Measurements from ENCODE around the gene DYNC1LI2. TPM values are rescaled to one million over a fixed set of nuclear protein-coding genes. Genes with fewer than 3 reads are reported as not detected.
A peak's percentile ranks its signal among the peaks of the same experiment; 100 is the strongest.

Gene DYNC1LI2
- total RNA-seq, 1 experiment from 2014 or later = 94.2 TPM

DNA sequence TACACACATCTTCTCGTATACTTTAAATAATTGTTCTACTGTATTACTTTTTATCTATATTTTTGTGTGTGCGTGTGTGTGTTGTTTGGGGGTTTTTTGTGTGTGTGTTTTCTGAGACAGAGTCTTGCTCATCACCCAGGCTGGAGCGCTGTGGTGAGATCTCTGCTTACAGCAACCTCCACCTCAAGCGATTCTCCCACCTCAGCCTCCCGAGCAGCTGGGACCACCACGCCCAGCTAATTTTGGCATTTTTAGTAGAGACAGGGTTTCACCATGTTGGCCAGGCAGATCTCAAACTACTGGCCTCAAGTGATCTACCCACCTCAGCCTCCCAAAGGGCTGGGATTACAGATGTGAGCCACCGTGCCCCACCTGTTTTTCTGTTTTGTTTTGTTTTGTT is 53.4 kb downstream of the DYNC1LI2 start:
- Histone ChIP-seq H4K8ac (replicated peaks; ENCODE audit: insufficient read length, low read depth, low read length) (no peak overlapping the region), H3K4me1 (ENCODE audit: insufficient read depth, low read length) (peaks cover 2% of the 10 kb centered on the region), H2AFZ (ENCODE audit: low read length) (no peak overlapping the region), H4K20me1 (ENCODE audit: control insufficient read depth, insufficient read depth, insufficient read length) (no peaks in the 10 kb centered on the region), H2BK15ac (ENCODE audit: low read depth, low read length) (no peak overlapping the region), H2BK5ac (ENCODE audit: insufficient read length, low read length) (no peak overlapping the region), H3K9ac (ENCODE audit: extremely low read depth, insufficient read length, low read length) (no peak overlapping the region), H3K23me2 (ENCODE audit: insufficient read length, low read depth, low read length, poor library complexity, severe bottlenecking) (peaks cover 9% of the 10 kb centered on the region), H3K9me3 (ENCODE audit: control insufficient read depth, low read depth, low read length) (no peaks in the 10 kb centered on the region), H3K4me2 (ENCODE audit: insufficient read depth, insufficient read length, low read length) (no peak overlapping the region), H2BK120ac (ENCODE audit: low read depth, low read length, poor library complexity, severe bottlenecking) (no peak overlapping the region), H3T11ph (ENCODE audit: low read length) (no peak overlapping the region), H2AK5ac (ENCODE audit: insufficient read length, low read length) (no peak overlapping the region), H3K23ac (ENCODE audit: insufficient read length, low read depth, low read length) (no peak overlapping the region), H2BK12ac (ENCODE audit: insufficient read length, low read depth, low read length) (no peak overlapping the region), H3K27ac (ENCODE audit: insufficient read length, low read depth, low read length) (no peak overlapping the region), H4K91ac (ENCODE audit: insufficient read length, low read depth, low read length) (no peak overlapping the region), H3K79me2 (ENCODE audit: insufficient read depth, low read length) (no peaks in the 10 kb centered on the region; the same call in 1 of the 2 replicates), H2BK20ac (ENCODE audit: low read depth, low read length, poor library complexity, severe bottlenecking) (no peak overlapping the region), H3K56ac (ENCODE audit: insufficient read length, low read depth, low read length) (no peak overlapping the region), H3K79me1 (ENCODE audit: insufficient read depth, low read depth, low read length, poor library complexity, severe bottlenecking) (peaks cover 6% of the 10 kb centered on the region), H3K14ac (ENCODE audit: insufficient read depth, low read length) (no peak overlapping the region), H4K5ac (ENCODE audit: insufficient read length, low read depth, low read length) (no peak overlapping the region), H3K27me3 (ENCODE audit: insufficient read depth, low read length) (no peaks in the 10 kb centered on the region), H3K4ac (ENCODE audit: low read depth, low read length) (no peak overlapping the region), H3K18ac (ENCODE audit: insufficient read length, low read depth, low read length) (no peak overlapping the region)
- Mint-ChIP-seq H3K9me3 (no peaks in the 10 kb centered on the region; a peak in 1 of 5 replicates), H3K4me1 (peaks cover 30 to 37% of the 10 kb centered on the region in 2 experiments), H3K36me3 (ENCODE audit: insufficient read depth in 1 of 3, low read depth in 3 of 3) (peaks cover 3 to 12% (median 8%) of the 10 kb centered on the region in 3 experiments; a peak in 6 of 7 replicates), H3K27ac (no peak overlapping the region), H3K4me3 (peak overlapping the region in 1 of 2 experiments; percentile 44; a peak in 1 of 5 replicates), H3K27me3 (ENCODE audit: low read depth) (peaks cover 16% of the 10 kb centered on the region)
- TF ChIP-seq, protein P1, sequence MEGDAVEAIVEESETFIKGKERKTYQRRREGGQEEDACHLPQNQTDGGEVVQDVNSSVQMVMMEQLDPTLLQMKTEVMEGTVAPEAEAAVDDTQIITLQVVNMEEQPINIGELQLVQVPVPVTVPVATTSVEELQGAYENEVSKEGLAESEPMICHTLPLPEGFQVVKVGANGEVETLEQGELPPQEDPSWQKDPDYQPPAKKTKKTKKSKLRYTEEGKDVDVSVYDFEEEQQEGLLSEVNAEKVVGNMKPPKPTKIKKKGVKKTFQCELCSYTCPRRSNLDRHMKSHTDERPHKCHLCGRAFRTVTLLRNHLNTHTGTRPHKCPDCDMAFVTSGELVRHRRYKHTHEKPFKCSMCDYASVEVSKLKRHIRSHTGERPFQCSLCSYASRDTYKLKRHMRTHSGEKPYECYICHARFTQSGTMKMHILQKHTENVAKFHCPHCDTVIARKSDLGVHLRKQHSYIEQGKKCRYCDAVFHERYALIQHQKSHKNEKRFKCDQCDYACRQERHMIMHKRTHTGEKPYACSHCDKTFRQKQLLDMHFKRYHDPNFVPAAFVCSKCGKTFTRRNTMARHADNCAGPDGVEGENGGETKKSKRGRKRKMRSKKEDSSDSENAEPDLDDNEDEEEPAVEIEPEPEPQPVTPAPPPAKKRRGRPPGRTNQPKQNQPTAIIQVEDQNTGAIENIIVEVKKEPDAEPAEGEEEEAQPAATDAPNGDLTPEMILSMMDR (conservative IDR thresholded peaks at IDR 0.05) = no peak
- WGBS (ENCODE audit: extremely low coverage, insufficient read length, low lambda C conversion rate) = no CpG with 5 or more reads among the region's 7 CpGs
- no peak for DNase-seq
